ENCODE data around the gene CAPN2. TPM values are rescaled to one million over a fixed set of nuclear protein-coding genes. Genes with fewer than 3 reads are reported as not detected.

Gene CAPN2
- total RNA-seq, 1 experiment from 2014 or later = 459 TPM

DNA sequence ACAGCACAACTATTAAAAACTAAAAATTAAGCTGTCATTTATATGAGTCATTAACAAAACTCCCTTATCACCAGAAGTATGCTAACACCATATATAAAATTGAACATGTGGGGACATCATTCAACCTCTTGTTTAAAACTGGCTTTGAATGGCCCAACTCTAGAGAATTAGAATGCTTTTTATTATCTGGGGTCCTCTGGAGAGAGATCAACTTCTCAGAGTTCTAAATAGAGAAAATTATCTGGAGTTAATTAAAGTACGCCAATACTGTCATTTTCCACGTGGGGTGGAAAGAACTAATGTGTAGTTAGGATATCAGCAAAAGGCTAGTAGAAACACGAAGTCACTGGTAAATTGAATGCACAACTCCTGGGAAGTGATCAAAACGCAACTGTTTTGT, 21.2 kb upstream of the CAPN2 start:
- TF ChIP-seq, protein P1, sequence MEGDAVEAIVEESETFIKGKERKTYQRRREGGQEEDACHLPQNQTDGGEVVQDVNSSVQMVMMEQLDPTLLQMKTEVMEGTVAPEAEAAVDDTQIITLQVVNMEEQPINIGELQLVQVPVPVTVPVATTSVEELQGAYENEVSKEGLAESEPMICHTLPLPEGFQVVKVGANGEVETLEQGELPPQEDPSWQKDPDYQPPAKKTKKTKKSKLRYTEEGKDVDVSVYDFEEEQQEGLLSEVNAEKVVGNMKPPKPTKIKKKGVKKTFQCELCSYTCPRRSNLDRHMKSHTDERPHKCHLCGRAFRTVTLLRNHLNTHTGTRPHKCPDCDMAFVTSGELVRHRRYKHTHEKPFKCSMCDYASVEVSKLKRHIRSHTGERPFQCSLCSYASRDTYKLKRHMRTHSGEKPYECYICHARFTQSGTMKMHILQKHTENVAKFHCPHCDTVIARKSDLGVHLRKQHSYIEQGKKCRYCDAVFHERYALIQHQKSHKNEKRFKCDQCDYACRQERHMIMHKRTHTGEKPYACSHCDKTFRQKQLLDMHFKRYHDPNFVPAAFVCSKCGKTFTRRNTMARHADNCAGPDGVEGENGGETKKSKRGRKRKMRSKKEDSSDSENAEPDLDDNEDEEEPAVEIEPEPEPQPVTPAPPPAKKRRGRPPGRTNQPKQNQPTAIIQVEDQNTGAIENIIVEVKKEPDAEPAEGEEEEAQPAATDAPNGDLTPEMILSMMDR (conservative IDR thresholded peaks at IDR 0.05) = no peak
- no peak for TF ChIP-seq EZH2 (IDR thresholded peaks at IDR 0.05; ENCODE audit: low read depth)
- H4K20me1 ChIP-seq (ENCODE audit: insufficient read depth) = no peaks in the 10 kb centered on the region
- POLR2A ChIA-PET (ENCODE audit: unreplicated experiment) = no interaction called here

DNA sequence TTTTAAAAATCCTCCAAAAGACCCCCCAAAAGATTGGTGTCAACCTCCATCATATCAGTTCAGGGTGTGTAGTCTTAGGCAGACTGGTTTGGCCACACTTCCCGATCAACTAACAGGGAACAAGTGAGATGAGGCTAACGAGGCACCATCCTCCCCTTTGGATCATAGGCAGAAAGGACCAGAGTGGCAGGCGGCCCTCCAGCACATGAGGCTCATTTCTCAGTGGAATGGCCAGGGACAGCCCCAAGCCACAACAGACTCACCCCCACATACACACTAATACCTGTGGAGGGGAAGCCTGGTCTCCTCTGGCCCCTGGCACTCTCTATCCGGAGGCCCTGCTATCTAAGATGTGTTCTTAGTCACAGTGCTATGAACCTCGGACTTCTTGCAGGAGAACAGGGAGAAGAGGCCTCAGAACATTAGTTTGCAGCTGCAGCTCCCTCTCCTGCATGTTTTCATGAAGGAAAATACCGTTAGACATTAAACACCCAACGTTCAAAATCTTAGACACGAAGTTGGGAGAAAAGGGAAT, 17.3 kb upstream of the CAPN2 start:
- Histone ChIP-seq H3K4me1 (replicated peaks; ENCODE audit: insufficient read depth) (peaks cover 19% of the 10 kb centered on the region), H3F3A (ENCODE audit: insufficient read depth, low read depth) (peaks cover 19% of the 10 kb centered on the region), H4K20me1 (ENCODE audit: insufficient read depth) (no peaks in the 10 kb centered on the region), H2AFZ (no peak overlapping the region), H3K27me3 (ENCODE audit: insufficient read depth, low read depth) (no peaks in the 10 kb centered on the region), H3K4me3 (no peak overlapping the region), H3K4me2 (no peak overlapping the region), H3K36me3 (ENCODE audit: low read depth) (no peaks in the 10 kb centered on the region), H3K9me3 (ENCODE audit: insufficient read depth, low read depth) (no peaks in the 10 kb centered on the region), H3K9me2 (ENCODE audit: insufficient read depth) (no peaks in the 10 kb centered on the region), H3K79me2 (ENCODE audit: low read depth) (no peaks in the 10 kb centered on the region), H3K27ac (no peak overlapping the region)
- no peak for DNase-seq
- BruUV-seq (replicated peaks) = no TSS peak
- intact Hi-C loops (cut with micrococcal nuclease; ENCODE audit: unreplicated experiment) = loop anchor here (5.0 kb wide), 1 partner anchor 412 kb away; no protein-coding TSS in a partner anchor
- TF ChIP-seq EZH2 (IDR thresholded peaks at IDR 0.05; ENCODE audit: low read depth) = no peak
- TF ChIP-seq, protein P1 (conservative IDR thresholded peaks at IDR 0.05) = no peak
- CTCF ChIA-PET = interaction anchor here (0.6 kb wide), 1 partner anchor 82 kb away, joined by 3 read pairs; no protein-coding TSS in a partner anchor
- POLR2A ChIA-PET (ENCODE audit: unreplicated experiment) = interaction anchor here (0.6 to 0.7 kb wide), 2 partner anchors 32 to 49 kb away, joined by 3 to 5 read pairs; no protein-coding TSS in a partner anchor

More for the DNA sequence above, 21.2 kb upstream of the CAPN2 start:
- Histone ChIP-seq H3K4me2 (no peak overlapping the region), H3K79me2 (ENCODE audit: low read depth) (no peaks in the 10 kb centered on the region), H3K4me1 (replicated peaks; ENCODE audit: insufficient read depth) (no peaks in the 10 kb centered on the region), H3K27ac (no peak overlapping the region), H2AFZ (no peak overlapping the region), H3K36me3 (ENCODE audit: low read depth) (no peaks in the 10 kb centered on the region), H3F3A (ENCODE audit: insufficient read depth, low read depth) (no peaks in the 10 kb centered on the region; the same call in 1 of the 2 replicates), H3K9me3 (ENCODE audit: insufficient read depth, low read depth) (no peaks in the 10 kb centered on the region), H3K9me2 (ENCODE audit: insufficient read depth) (no peaks in the 10 kb centered on the region), H3K27me3 (ENCODE audit: insufficient read depth, low read depth) (no peaks in the 10 kb centered on the region), H3K4me3 (no peak overlapping the region)
- no peak for DNase-seq
- CTCF ChIA-PET = no interaction called here
- intact Hi-C loops (cut with micrococcal nuclease; ENCODE audit: unreplicated experiment) = no loop called here
- BruUV-seq (replicated peaks) = no TSS peak

DNA sequence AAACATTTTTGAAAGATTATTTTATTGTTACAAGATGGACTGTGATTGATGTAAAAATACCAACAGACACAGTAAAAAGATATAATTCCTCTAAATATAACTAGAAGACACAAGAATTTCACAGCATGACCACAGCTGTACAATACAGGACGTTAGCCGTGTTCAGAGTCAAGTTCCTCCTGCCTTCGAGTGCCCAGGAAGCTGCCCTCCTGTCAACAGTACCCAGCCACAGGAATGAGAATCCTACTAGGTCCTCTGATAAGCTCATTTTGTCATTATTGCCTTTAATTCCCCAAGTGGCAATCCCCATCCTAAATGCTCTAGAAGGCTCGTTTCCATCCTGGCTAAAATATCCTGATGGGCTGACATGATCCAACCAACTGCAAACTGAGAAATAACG, 16.4 kb upstream of the CAPN2 start:
- H3K4me3 ChIP-seq = no peak overlapping the region
- POLR2A ChIA-PET (ENCODE audit: unreplicated experiment) = interaction anchor here (0.7 kb wide), 1 partner anchor 48 kb away, joined by 3 read pairs; no protein-coding TSS in a partner anchor
- no peak overlapping the region for H3K4me2 ChIP-seq
- H3K79me2 ChIP-seq (ENCODE audit: low read depth) = no peaks in the 10 kb centered on the region
- no peaks in the 10 kb centered on the region for H3K27me3 ChIP-seq (ENCODE audit: insufficient read depth, low read depth)
- H3K27ac ChIP-seq = no peak overlapping the region
- intact Hi-C loops (cut with micrococcal nuclease; ENCODE audit: unreplicated experiment) = loop anchor here (5.0 kb wide), 1 partner anchor 411 kb away; no protein-coding TSS in a partner anchor
- no peaks in the 10 kb centered on the region for H4K20me1 ChIP-seq (ENCODE audit: insufficient read depth)
- no TSS peak for BruUV-seq (replicated peaks)
- no peak for DNase-seq
- H3F3A ChIP-seq (ENCODE audit: insufficient read depth, low read depth) = peaks cover 27% of the 10 kb centered on the region
- no peaks in the 10 kb centered on the region for H3K9me3 ChIP-seq (ENCODE audit: insufficient read depth, low read depth)
- no peak overlapping the region for H2AFZ ChIP-seq
- no peaks in the 10 kb centered on the region for H3K9me2 ChIP-seq (ENCODE audit: insufficient read depth)
- H3K4me1 ChIP-seq (replicated peaks; ENCODE audit: insufficient read depth) = peaks cover 27% of the 10 kb centered on the region
- CTCF ChIA-PET = interaction anchor here (0.6 to 0.7 kb wide), 4 partner anchors 9 to 555 kb away, joined by 3 to 4 read pairs (median 3); no protein-coding TSS in a partner anchor
- TF ChIP-seq, protein P1 (conservative IDR thresholded peaks at IDR 0.05) = no peak
- no peak for TF ChIP-seq EZH2 (IDR thresholded peaks at IDR 0.05; ENCODE audit: low read depth)
- H3K36me3 ChIP-seq (ENCODE audit: low read depth) = no peaks in the 10 kb centered on the region
